ENCODE data around the gene ITGB8. TPM values are rescaled to one million over a fixed set of nuclear protein-coding genes. Genes with fewer than 3 reads are reported as not detected.

Gene ITGB8
- total RNA-seq, 5 donors from 2014 or later (not counting 1 experiment from before 2014, with no cell fraction given), result 0.08 to 0.29 (median 0.16) TPM

- Histone ChIP-seq H3K36me3 (ENCODE audit: control insufficient read depth in 2 of 2, extremely low read depth in 1 of 2, insufficient read depth in 1 of 2, low read length in 1 of 2) (no peaks in the 10 kb centered on the region), H3K9me3 (no peaks in the 10 kb centered on the region), H3K27ac (ENCODE audit: low read length) (no peak overlapping the region), H3K4me3 (ENCODE audit: control insufficient read depth in 1 of 2, extremely low read depth in 1 of 2, low read length in 1 of 2) (peak overlapping the region; percentile 32 to 77), H3K4me1 (ENCODE audit: control insufficient read depth in 1 of 2, extremely low read depth in 1 of 2, insufficient read depth in 2 of 2, low read length in 2 of 2) (peaks cover 2 to 23% of the 10 kb centered on the region in 2 experiments), H3K27me3 (replicated peaks in 1 of 2; ENCODE audit: control insufficient read depth in 2 of 2, extremely low read depth in 1 of 2, insufficient read depth in 2 of 2, low read length in 1 of 2) (peaks cover 0 to 25% of the 10 kb centered on the region in 2 experiments)
- Mint-ChIP-seq H3K27ac (peak overlapping the region in 1 of 2 donors; percentile 24), H3K4me1 (peaks cover 19 to 22% (median 21%) of the 10 kb centered on the region in 3 donors), H3K4me3 (peak overlapping the region; percentile 66 to 82 (median 75)), H3K36me3 (no peaks in the 10 kb centered on the region), H3K9me3 (no peaks in the 10 kb centered on the region), H3K27me3 (peaks cover 27 to 35% of the 10 kb centered on the region in 2 donors)
- under 1% methylated on average over 19 of the region's 31 CpGs for WGBS (ENCODE audit: insufficient coverage)
- ChIA-PET CTCF (interaction anchor here in 1 of 2 donors (0.5 kb wide), 1 partner anchor 92 kb away, joined by 3 read pairs; no protein-coding TSS in a partner anchor), POLR2A (interaction anchor here in 1 of 2 donors (0.6 kb wide), 1 partner anchor 615 kb away, joined by 3 read pairs; no protein-coding TSS in a partner anchor)
- ATAC-seq (replicated peaks in 1 of 4), result peak in 1 of 4 experiments; percentile 14
- peak in 2 of 35 experiments; percentile 6 to 10 for DNase-seq
These were observed 1.1 kb upstream of the ITGB8 start for GRCh38 chr7:20329389-20330238.

GRCh38 chr7:20330928-20331909, 519 bp downstream of the ITGB8 start:
- peaks cover 30 to 43% of the 10 kb centered on the region in 2 donors for H3K27me3 Mint-ChIP-seq

GRCh38 chr7:20331910-20332813, 1.5 kb downstream of the ITGB8 start:
- ChIA-PET CTCF (no interaction called here), POLR2A (no interaction called here)
- Mint-ChIP-seq H3K4me1 (peaks cover 19 to 22% (median 21%) of the 10 kb centered on the region in 3 donors), H3K27me3 (peaks cover 32 to 46% of the 10 kb centered on the region in 2 donors), H3K36me3 (no peaks in the 10 kb centered on the region), H3K4me3 (peak overlapping the region; percentile 68 to 82 (median 70)), H3K9me3 (no peaks in the 10 kb centered on the region), H3K27ac (no peak overlapping the region)
- peak overlapping the region in 1 of 2 donors; percentile 77 for H3K4me3 ChIP-seq (ENCODE audit: control insufficient read depth in 1 of 2, extremely low read depth in 1 of 2, low read length in 1 of 2)
- ATAC-seq (replicated peaks in 1 of 4) (no peak), DNase-seq (no peak)
- H3K4me1 ChIP-seq (ENCODE audit: control insufficient read depth in 1 of 2, extremely low read depth in 1 of 2, insufficient read depth in 2 of 2, low read length in 2 of 2), result peaks cover 2 to 23% of the 10 kb centered on the region in 2 experiments
- H3K9me3 ChIP-seq, result no peaks in the 10 kb centered on the region
- H3K36me3 ChIP-seq (ENCODE audit: control insufficient read depth in 2 of 2, extremely low read depth in 1 of 2, insufficient read depth in 1 of 2, low read length in 1 of 2), result no peaks in the 10 kb centered on the region
- WGBS (ENCODE audit: insufficient coverage), result 57% methylated on average over 8 of the region's 13 CpGs
- peaks cover 0 to 25% of the 10 kb centered on the region in 2 experiments for H3K27me3 ChIP-seq (replicated peaks in 1 of 2; ENCODE audit: control insufficient read depth in 2 of 2, extremely low read depth in 1 of 2, insufficient read depth in 2 of 2, low read length in 1 of 2)
- H3K27ac ChIP-seq (ENCODE audit: low read length), result no peak overlapping the region

More at GRCh38 chr7:20330928-20331909, 519 bp downstream of the ITGB8 start:
- H3K27ac Mint-ChIP-seq, result no peak overlapping the region
- ChIA-PET CTCF (interaction anchor here in 1 of 2 donors (0.6 kb wide), 1 partner anchor 616 kb away, joined by 6 read pairs; no protein-coding TSS in a partner anchor), POLR2A (no interaction called here)
- Histone ChIP-seq H3K27me3 (replicated peaks in 1 of 2; ENCODE audit: control insufficient read depth in 2 of 2, extremely low read depth in 1 of 2, insufficient read depth in 2 of 2, low read length in 1 of 2) (peaks cover 0 to 25% of the 10 kb centered on the region in 2 experiments), H3K9me3 (no peaks in the 10 kb centered on the region), H3K27ac (ENCODE audit: low read length) (no peak overlapping the region), H3K4me3 (ENCODE audit: control insufficient read depth in 1 of 2, extremely low read depth in 1 of 2, low read length in 1 of 2) (peak overlapping the region; percentile 32 to 77), H3K4me1 (ENCODE audit: control insufficient read depth in 1 of 2, extremely low read depth in 1 of 2, insufficient read depth in 2 of 2, low read length in 2 of 2) (peaks cover 2 to 23% of the 10 kb centered on the region in 2 experiments), H3K36me3 (ENCODE audit: control insufficient read depth in 2 of 2, extremely low read depth in 1 of 2, insufficient read depth in 1 of 2, low read length in 1 of 2) (no peaks in the 10 kb centered on the region)
- H3K36me3 Mint-ChIP-seq, result no peaks in the 10 kb centered on the region
- ATAC-seq (replicated peaks in 1 of 4) (peak in 3 of 4 experiments; percentile 19 to 55 (median 29)), DNase-seq (peak in 6 of 35 experiments; percentile 1 to 24 (median 4))
- 1% methylated on average over 80 of the region's 92 CpGs for WGBS (ENCODE audit: insufficient coverage)
- peaks cover 19 to 22% (median 21%) of the 10 kb centered on the region in 3 donors for H3K4me1 Mint-ChIP-seq
- peak overlapping the region; percentile 69 to 82 (median 72) for H3K4me3 Mint-ChIP-seq
- no peaks in the 10 kb centered on the region for H3K9me3 Mint-ChIP-seq

- Histone ChIP-seq H3K9me3 (no peaks in the 10 kb centered on the region), H3K36me3 (ENCODE audit: control insufficient read depth in 2 of 2, extremely low read depth in 1 of 2, insufficient read depth in 1 of 2, low read length in 1 of 2) (no peaks in the 10 kb centered on the region), H3K4me1 (ENCODE audit: control insufficient read depth in 1 of 2, extremely low read depth in 1 of 2, insufficient read depth in 2 of 2, low read length in 2 of 2) (no peaks in the 10 kb centered on the region), H3K27ac (ENCODE audit: low read length) (no peak overlapping the region), H3K4me3 (ENCODE audit: control insufficient read depth in 1 of 2, extremely low read depth in 1 of 2, low read length in 1 of 2) (no peak overlapping the region), H3K27me3 (replicated peaks in 1 of 2; ENCODE audit: control insufficient read depth in 2 of 2, extremely low read depth in 1 of 2, insufficient read depth in 2 of 2, low read length in 1 of 2) (peaks cover 0 to 3% of the 10 kb centered on the region in 2 experiments)
- Mint-ChIP-seq H3K4me1 (no peaks in the 10 kb centered on the region), H3K27ac (no peak overlapping the region), H3K9me3 (no peaks in the 10 kb centered on the region), H3K36me3 (no peaks in the 10 kb centered on the region), H3K4me3 (no peak overlapping the region), H3K27me3 (peaks cover 16 to 19% of the 10 kb centered on the region in 2 donors)
- ATAC-seq (replicated peaks in 1 of 4) (no peak), DNase-seq (no peak)
- ChIA-PET POLR2A (no interaction called here), CTCF (no interaction called here)
- 82% methylated on average over 5 of the region's 6 CpGs for WGBS (ENCODE audit: insufficient coverage)
These were observed 7.6 kb downstream of the ITGB8 start for GRCh38 chr7:20338285-20338684.

- Histone ChIP-seq H3K36me3 (ENCODE audit: control insufficient read depth in 2 of 2, extremely low read depth in 1 of 2, insufficient read depth in 1 of 2, low read length in 1 of 2) (no peaks in the 10 kb centered on the region), H3K27me3 (replicated peaks in 1 of 2; ENCODE audit: control insufficient read depth in 2 of 2, extremely low read depth in 1 of 2, insufficient read depth in 2 of 2, low read length in 1 of 2) (peaks cover 0 to 3% of the 10 kb centered on the region in 2 experiments), H3K9me3 (no peaks in the 10 kb centered on the region), H3K27ac (ENCODE audit: low read length) (no peak overlapping the region), H3K4me1 (ENCODE audit: control insufficient read depth in 1 of 2, extremely low read depth in 1 of 2, insufficient read depth in 2 of 2, low read length in 2 of 2) (no peaks in the 10 kb centered on the region), H3K4me3 (ENCODE audit: control insufficient read depth in 1 of 2, extremely low read depth in 1 of 2, low read length in 1 of 2) (no peak overlapping the region)
- no peak for ATAC-seq (replicated peaks in 1 of 4)
- ChIA-PET POLR2A (no interaction called here), CTCF (no interaction called here)
- no peak overlapping the region for H3K4me3 Mint-ChIP-seq
- H3K27ac Mint-ChIP-seq, result no peak overlapping the region
- no peaks in the 10 kb centered on the region for H3K36me3 Mint-ChIP-seq
- H3K4me1 Mint-ChIP-seq, result no peaks in the 10 kb centered on the region
- H3K9me3 Mint-ChIP-seq, result no peaks in the 10 kb centered on the region
- no peak for DNase-seq
- peaks cover 9 to 10% of the 10 kb centered on the region in 2 donors for H3K27me3 Mint-ChIP-seq
These were observed 10.1 kb downstream of the ITGB8 start for GRCh38 chr7:20340839-20341238.
